ENCODE measurements around the gene PAIP2.
"Not testable (repeated sequence)": the region's sequence is repeated elsewhere in the genome, so short reads cannot be mapped to it uniquely, and the experiment has no call there.

Gene PAIP2

GRCh38 chr5:139315056-139315615 lies 26.5 kb upstream of the PAIP2 start:
- peak in 2 of 4 experiments; percentile 20 to 44 for DNase-seq

GRCh38 chr5:139335811-139336210 lies 5.8 kb upstream of the PAIP2 start:
- no peak for DNase-seq

- no peak for DNase-seq
Observed at GRCh38 chr5:139340051-139340450, 1.6 kb upstream of the PAIP2 start.

- no peak for DNase-seq
Observed at GRCh38 chr5:139341187-139341688, 416 bp upstream of the PAIP2 start.

GRCh38 chr5:139342423-139342723 lies 719 bp downstream of the PAIP2 start:
- DNase-seq: no peak

GRCh38 chr5:139343476-139343875 lies 1.8 kb downstream of the PAIP2 start:
- DNase-seq: no peak

GRCh38 chr5:139344177-139344576 lies 2.5 kb downstream of the PAIP2 start:
- no peak for DNase-seq

GRCh38 chr5:139345442-139345841 lies 3.8 kb downstream of the PAIP2 start:
- DNase-seq: not testable (repeated sequence)

GRCh38 chr5:139347863-139348262 lies 6.2 kb downstream of the PAIP2 start:
- not testable (repeated sequence) for DNase-seq

- DNase-seq: no peak
Observed at GRCh38 chr5:139354186-139354585, 12.5 kb downstream of the PAIP2 start.

GRCh38 chr5:139355900-139356299 lies 14.2 kb downstream of the PAIP2 start:
- DNase-seq: not testable (repeated sequence)

GRCh38 chr5:139358064-139358463 lies 16.4 kb downstream of the PAIP2 start:
- no peak for DNase-seq

GRCh38 chr5:139360384-139360783 lies 18.7 kb downstream of the PAIP2 start:
- DNase-seq: no peak

GRCh38 chr5:139361835-139362429 lies 20.3 kb downstream of the PAIP2 start:
- no peak for DNase-seq

GRCh38 chr5:139363937-139364336 lies 22.3 kb downstream of the PAIP2 start:
- DNase-seq: no peak

- no peak for DNase-seq
Observed at GRCh38 chr5:139364466-139364865, 22.8 kb downstream of the PAIP2 start.

- DNase-seq: no peak
Observed at GRCh38 chr5:139368613-139369012, 27.0 kb downstream of the PAIP2 start.

GRCh38 chr5:139369181-139369580 lies 27.5 kb downstream of the PAIP2 start:
- no peak for DNase-seq

- DNase-seq: peak in 3 of 4 experiments; percentile 19 to 36 (median 23)
Observed at GRCh38 chr5:139371482-139372435, 30.1 kb downstream of the PAIP2 start.

- DNase-seq: no peak
Observed at GRCh38 chr5:139374909-139375308, 33.3 kb downstream of the PAIP2 start.

GRCh38 chr5:139376364-139376763 lies 34.7 kb downstream of the PAIP2 start:
- DNase-seq: no peak

- no peak for DNase-seq
Observed at GRCh38 chr5:139377226-139377625, 35.6 kb downstream of the PAIP2 start.

- no peak for DNase-seq
Observed at GRCh38 chr5:139378101-139378825, 36.6 kb downstream of the PAIP2 start.

All from suppressor macrophage (primary cell).